ENCODE results near the gene PPP1R13B.

DNA sequence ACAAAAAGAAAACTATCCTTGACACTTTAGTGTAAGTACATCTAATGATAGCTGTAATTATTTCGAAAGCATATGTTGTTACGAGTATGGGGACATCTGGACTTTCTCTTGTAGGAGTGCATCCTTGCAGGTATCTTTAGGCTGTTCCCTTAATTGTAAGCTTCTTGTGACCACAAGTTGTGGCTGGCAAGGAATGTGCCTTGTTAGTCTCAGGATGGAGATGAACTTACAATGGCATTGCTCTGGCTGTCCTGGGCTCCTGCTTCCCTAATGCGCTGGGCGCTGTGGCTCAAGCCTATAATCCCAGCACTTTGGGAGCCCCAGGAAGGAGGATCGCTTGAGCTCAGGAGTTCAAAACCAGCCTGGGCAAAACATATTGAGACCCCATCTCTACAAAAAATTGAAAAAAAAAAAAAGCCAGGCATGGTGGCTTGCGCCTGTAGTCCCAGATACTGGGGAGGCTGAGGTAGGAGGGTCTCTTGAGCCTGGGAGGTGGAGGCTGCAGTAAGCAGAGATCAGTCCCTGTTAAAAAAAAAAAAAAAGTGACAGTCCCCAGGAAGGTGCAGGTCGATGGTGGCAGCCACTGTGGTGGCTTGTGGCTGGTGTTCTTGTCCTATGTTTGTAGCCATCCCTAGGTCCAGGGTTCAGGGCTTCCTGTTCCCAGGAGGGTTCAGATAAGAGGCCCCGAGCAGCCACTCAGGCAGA, 23.7 kb upstream of the PPP1R13B start:
- TF ChIP-seq CTCF (conservative IDR thresholded peaks at IDR 0.05) (no peak), EZH2 (IDR thresholded peaks at IDR 0.05; ENCODE audit: low read depth) (no peak)

Data from PC-9 (cell line).